Hematopoietic multipotent progenitor cell (in vitro differentiated cells): ENCODE measurements around the gene SH3RF1. TPM values are rescaled to one million over a fixed set of nuclear protein-coding genes. Genes with fewer than 3 reads are reported as not detected.

Experiments
- DNase-seq, 3 donors: peaks; one replicate each; pipeline ENCODE4 v3.0.0-alpha.2; 2011 to 2015; ENCODE audit warnings: low read depth in 2 of 3, low spot score in 2 of 3
- total RNA-seq: library from RNA; depleted of rRNA; stranded (reverse); fragments of >200 nt; gene quantifications from one replicate; pipeline ENCODE4 v1.2.3, GENCODE V29; 2012

Gene SH3RF1
- total RNA-seq, 1 donor = 12.1 TPM

DNA sequence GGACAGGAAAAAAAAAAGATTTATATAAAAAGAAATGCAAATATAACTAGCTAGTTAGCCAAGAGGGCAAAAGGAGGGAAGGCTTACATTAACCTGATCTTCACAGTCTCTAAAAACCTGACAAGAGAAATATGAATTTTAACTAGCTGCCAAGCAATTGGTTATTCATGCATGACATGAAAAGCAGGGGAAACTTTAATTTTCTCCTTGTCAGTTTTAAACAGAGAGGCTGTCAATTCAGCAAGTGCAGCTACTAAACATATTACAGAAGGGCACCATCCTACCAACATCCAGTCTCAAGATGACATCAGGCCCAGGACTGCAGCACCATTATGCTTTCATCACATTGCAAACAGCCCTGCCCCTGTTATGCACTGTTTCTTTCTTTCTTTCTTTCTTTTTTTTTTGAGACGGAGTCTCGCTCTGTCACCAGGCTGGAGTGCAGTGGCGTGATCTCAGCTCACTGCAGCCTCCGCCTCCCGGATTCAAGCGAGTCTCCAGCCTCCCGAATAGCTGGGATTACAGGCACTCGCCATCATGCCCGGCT lies 221.8 kb downstream of the SH3RF1 start:
- no peak for DNase-seq

DNA sequence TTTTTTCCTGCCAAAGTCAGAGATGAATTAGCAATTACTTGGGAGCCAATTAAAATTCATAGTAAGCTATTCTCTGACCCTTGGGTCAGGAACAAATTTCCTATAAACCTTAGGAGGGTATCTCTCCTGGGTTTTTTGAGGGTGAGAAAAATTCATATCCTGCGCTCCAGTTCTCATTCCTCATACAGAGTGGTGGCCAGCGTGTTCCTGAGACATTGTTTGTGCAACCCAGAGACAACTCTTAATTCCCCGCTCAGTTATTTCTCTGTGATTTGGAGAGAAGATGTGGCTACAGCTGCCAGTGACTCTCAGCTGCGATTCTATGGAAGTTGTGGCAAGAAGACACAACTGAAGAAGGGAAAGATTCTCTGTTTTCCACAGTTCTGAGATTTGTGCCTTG lies 222.8 kb downstream of the SH3RF1 start:
- no peak for DNase-seq

- no peak for DNase-seq
Measured at GRCh38 chr4:169045862-169046584, 224.7 kb downstream of the SH3RF1 start.

DNA sequence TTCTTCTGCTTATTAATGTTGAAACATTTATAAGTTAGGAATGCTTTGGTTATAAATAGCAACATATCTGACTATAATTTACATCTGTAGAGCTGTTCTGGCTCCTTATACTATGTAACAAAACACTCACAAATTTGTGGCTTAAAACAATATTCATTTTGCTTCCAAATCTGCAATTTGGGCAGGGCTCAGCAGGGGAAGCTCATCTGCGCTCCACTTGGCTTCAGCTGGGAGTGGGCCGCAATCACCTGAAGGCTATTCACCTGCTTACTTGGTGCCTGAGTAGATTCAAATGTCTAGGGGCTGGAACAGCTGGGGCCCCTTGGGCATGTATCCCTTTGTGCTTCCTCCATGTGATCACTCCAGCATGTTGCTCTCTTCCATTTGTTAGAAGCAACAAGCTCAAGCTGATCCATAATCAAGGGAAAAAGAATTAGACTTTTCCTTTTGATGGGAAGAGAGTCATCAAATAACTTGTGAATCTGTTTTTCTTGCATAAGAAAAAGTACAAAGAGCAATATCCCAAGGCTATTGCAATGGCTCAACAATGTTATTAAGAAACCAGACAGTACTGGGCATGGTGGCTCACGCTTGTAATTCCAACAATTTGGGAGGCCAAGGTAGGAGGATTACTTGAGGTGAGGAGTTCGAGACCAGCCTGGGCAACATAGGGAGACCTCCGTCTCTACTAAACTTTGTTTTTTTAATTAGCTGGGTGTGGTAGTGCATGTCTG lies 225.9 kb downstream of the SH3RF1 start:
- DNase-seq = no peak
